Measurements from ENCODE around the gene SERBP1.
A peak's percentile ranks its signal among the peaks of the same experiment; 100 is the strongest.

Gene SERBP1

GRCh38 chr1:67430358-67431155, at the start of gene SERBP1:
SERBP1 (minus strand) TSS chr1:67430402; CDS start chr1:67430300, 102 bp downstream.
- peak; percentile 83 for DNase-seq (ENCODE audit: extremely low read depth, low read depth)
- no peak for TF ChIP-seq CTCF (IDR thresholded peaks at IDR 0.05; ENCODE audit: low read depth, low read length)

GRCh38 chr1:67479146-67479891, 49.1 kb upstream of the SERBP1 start:
- TF ChIP-seq CTCF (IDR thresholded peaks at IDR 0.05; ENCODE audit: low read depth, low read length) = no peak
- DNase-seq (ENCODE audit: extremely low read depth, low read depth) = no peak

GRCh38 chr1:67476906-67477305, 46.7 kb upstream of the SERBP1 start:
- TF ChIP-seq CTCF (IDR thresholded peaks at IDR 0.05; ENCODE audit: low read depth, low read length) = no peak
- DNase-seq (ENCODE audit: extremely low read depth, low read depth) = no peak

- DNase-seq (ENCODE audit: extremely low read depth, low read depth) = no peak
- no peak for TF ChIP-seq CTCF (IDR thresholded peaks at IDR 0.05; ENCODE audit: low read depth, low read length)
Observed at GRCh38 chr1:67476006-67476482, 45.8 kb upstream of the SERBP1 start.

- no peak for DNase-seq (ENCODE audit: extremely low read depth, low read depth)
- TF ChIP-seq CTCF (IDR thresholded peaks at IDR 0.05; ENCODE audit: low read depth, low read length) = no peak
Observed at GRCh38 chr1:67472056-67472455, 41.9 kb upstream of the SERBP1 start.

DNA sequence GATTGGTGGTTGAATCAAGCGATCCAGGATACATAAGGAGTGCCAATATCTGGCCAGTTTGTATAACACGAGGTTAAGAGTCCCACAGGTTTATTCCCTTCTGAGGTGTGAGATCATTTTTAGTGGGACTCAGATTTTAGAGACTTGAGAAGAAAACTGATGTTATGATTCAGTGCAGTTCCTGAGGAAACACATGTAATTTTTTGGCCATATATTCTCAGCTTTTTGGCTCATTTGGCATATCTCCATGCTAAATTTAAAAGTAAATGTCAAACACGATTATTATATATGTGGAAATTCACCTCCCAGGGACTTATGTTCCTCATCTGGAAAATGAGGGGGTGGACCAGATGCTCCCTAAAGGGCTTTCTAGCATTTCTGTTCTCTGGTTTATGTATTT, 39.2 kb upstream of the SERBP1 start:
- no peak for TF ChIP-seq CTCF (IDR thresholded peaks at IDR 0.05; ENCODE audit: low read depth, low read length)
- DNase-seq (ENCODE audit: extremely low read depth, low read depth) = peak; percentile 18
